GM19328 (cell line): ENCODE results near the gene SYNDIG1.

Experiments used
- ATAC-seq: cut with Tn5 transposase; IDR thresholded peaks from one replicate; pipeline ENCODE4 v1.9.1; 2021; ENCODE audit warnings: mild to moderate bottlenecking, moderate library complexity; ENCODE audit not compliant: unreplicated experiment

SYNDIG1 gene

DNA sequence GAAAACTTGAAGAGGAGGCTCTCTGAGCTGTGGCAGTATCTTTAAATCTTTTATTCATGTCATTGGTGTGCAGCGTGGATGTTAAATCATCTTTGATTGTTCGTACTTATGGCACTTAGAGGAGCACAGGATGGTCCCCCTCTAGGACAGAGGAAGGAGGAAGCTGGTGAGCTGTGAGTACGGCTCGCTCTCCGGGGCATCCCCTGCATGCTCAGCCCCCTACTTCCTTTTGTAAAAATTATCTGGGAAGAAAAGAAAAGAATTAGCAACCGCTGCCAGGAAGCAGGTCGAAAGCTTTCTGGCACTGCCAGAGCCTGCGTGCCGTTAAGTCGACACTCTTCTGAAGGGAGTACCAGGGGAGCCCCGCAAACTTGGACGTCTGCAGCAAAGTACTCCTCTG, 158.5 kb downstream of the SYNDIG1 start:
- no peak for ATAC-seq

DNA sequence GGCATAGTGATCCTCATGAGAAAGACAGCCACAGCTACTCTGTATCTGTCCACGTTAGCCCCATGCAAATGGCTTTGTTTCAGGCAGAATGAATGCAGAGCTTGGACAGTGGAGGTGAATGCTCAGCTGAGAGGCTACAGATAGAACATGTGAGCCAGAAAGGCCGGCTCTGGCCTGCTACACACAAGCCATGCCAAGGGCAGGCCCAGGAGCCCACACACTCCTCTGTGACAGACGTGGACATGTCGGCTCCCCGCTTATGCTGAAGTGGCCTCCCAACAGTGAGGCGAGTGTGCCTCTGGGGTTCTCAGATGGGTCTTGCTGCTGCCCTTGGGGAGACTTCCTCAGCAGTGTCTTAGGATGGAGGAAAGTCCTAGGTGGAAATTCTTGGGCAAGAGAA, 159.6 kb downstream of the SYNDIG1 start:
- ATAC-seq = no peak

DNA sequence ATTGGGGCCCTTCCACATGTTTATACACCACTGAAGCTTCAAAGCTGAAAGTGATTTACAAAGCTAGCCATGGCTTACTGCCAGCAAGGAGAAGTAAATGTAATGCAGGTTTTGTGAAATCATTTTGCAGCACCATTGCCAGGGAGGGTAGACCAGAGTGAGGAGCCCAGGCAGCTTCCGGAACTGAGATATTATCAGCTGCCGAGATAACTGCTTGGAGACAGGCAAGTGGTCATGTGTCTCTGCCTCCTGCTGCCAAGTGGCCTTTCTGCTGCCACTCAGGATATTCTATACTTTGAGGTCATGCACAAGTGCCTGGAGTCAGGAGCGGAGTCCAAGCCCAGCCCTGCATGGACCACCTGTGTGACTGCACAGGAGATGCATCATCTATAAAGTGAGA, 160.2 kb downstream of the SYNDIG1 start:
- no peak for ATAC-seq

DNA sequence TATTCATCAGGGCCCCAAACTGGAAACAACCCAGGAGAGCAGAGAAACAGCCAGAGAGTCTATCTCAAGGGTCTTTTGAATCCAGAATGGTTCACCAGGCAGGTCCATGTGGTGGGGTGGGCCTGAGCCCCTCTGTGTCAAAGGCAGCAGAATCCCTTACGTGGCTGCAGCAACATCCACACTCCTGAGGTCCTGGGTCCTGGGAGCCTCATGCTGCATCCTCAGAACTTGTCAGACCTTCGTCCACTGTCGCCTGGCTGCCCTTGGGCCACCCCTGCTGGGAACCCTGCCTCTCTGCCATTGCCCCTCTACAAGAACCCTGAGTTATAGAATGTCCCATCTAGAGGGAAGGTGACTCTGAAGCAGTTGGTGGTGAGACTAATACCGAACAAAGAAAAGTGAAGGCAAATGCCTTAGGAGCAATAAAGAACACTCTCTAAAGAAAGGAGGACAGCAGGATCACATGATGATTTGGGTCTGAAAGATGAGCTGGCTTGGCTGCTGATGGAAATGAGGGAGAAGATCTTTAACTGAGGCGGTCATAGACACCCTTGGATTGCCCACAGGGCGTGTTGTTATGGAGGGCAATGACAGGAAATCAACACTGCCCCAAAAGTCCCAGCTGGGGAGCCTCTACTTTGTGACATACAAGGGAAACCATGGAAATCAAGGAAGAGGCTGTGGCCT, 161.2 kb downstream of the SYNDIG1 start:
- no peak for ATAC-seq

DNA sequence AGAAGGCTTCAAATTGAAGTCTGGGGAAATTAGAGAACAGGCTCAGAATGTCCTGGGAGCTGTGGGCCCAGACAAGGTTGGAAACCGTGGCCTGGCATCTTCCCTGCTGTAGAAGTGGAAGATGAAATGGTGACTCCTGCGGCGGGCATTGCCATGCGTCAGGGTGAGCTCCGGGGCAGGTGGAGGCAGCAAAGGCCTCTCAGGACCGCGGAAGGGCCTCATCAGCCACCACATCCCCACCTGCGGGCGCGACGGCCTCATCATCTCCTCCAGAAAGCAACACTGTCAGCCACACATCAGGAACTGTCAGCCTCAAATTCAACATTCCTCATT, 161.7 kb downstream of the SYNDIG1 start:
- no peak for ATAC-seq

DNA sequence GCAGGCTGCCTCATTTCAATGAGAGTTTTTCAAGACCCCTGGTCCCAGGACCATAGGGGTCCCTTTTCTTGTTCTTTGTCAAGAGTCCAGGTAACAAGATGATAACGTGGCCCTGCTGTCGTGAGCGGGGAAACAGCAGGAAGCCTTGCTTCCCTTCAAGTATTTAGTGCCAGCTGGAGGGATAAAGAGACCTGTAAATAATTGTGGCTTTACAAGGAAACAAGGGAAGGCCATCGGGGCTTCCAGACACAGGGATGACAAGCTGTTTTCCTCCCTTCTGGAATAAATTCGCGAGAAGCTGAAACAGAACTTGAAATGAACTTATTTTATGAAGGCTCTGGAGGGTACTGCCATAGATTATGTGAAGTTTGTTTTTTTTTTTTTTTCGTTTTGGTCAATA, 163.2 kb downstream of the SYNDIG1 start:
- ATAC-seq = no peak

DNA sequence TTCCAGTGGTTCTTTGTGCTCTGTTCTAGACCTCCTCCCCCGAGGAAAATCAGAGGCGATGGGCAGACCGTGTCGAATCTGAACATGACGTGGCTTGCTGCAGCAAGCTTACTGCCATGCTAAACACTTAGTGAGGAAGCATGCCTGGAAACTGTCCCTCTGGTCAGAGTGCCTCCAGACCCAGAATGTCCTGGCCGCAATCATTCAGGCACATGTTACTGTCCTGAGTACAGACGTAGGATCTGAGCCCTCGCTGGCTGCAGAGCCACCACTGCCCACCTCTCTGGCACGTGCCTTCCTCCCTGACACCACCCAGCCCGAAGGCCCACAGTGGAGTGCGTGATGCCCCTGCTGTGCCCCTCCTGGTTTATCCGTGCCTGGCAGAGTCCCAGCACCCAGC, 163.6 kb downstream of the SYNDIG1 start:
- ATAC-seq = no peak

DNA sequence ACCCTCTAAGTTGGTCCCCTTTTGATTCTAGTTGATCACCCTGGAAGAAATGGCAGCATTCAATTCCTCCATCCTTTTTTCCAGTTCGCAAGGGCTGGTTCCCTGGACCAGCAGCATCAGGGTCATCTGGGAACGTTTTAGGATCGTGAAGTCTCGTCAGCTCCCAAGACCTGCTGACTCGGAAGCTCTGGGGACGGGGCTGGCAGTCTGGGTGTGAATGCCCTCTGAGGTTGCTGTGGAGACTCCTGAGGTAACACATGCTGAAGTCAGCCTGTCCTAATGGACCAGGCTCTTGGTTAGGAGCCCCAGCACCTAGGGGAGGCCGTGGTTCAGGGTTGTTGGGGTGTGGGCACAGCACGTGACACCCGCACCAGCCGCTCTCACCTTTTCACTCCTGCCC, 164.1 kb downstream of the SYNDIG1 start:
- no peak for ATAC-seq

DNA sequence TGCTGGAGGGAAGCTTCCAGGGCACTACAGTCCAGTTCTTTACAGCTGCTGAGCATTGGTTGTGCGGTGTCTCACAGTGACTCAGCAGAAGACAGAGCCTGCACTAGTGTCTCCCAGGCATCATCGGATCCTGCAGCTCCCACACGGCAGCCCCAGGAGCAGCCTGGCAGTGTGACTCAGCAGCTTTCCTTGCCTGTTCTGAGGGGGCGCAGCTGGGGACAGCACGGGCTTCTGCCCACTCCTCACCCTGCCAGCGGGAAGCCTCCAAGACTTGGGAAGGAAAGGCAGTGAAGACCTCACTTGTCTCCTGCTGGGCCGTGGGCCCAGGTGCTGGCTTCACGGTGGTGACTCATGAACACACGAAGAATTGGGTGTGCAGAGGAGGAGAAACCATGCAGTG, 165.4 kb downstream of the SYNDIG1 start:
- no peak for ATAC-seq

DNA sequence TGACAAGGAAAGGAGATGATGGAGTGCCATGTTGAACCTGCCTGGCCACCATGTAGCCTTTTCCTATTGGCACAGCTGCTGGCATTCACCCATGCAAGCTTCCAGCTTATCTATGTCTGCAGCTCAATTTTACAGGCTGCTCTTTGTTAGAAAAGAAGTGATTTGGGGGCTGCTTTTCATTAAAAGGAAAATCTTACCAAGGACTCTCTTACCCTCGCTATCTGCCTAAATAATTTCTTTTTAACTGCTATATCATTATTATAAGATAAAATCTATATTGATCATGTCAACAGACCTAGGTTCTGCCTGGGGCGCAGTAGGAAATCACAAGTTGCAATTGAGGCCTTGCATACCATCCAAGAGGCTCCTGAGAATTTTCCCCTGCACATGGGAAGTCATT, 167.2 kb downstream of the SYNDIG1 start:
- ATAC-seq = no peak

DNA sequence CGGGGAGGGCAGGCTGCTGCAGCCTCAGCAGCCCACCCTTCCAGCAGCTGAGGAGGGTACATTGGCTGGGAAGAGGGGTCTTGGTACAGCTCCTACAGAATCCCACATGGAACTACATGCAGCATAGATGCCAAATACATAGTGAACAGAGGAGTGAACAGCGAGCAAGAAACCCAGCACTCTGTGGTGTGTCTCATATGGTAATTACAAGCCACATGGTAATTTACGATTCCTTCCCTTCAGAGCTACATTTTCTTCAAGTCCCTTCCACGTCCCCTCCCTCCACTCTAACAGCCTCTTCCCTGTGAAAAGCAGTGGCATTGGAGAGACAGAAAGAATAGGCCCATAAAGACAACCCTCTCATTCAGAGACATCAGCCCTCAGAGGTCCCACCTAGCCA, 167.7 kb downstream of the SYNDIG1 start:
- ATAC-seq = no peak

DNA sequence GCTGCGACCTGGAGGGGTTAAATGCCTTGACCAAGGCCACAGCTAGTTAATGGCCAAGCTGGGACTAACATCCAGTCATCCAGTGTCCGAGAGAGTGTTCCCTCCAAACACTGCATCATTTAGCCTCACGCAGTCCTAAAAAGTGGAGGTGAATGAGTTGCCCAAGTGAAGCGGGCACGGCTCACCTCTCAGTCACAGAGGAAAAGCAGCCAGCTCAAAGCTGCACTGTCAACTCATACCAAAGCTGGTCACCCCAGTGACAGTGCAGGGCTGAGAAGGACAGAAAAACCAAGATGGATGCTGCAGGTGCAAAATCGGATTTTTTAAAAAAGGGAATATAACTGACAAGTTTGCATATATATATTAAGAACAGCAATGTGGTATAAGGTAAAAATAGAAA, 168.5 kb downstream of the SYNDIG1 start:
- ATAC-seq = no peak

DNA sequence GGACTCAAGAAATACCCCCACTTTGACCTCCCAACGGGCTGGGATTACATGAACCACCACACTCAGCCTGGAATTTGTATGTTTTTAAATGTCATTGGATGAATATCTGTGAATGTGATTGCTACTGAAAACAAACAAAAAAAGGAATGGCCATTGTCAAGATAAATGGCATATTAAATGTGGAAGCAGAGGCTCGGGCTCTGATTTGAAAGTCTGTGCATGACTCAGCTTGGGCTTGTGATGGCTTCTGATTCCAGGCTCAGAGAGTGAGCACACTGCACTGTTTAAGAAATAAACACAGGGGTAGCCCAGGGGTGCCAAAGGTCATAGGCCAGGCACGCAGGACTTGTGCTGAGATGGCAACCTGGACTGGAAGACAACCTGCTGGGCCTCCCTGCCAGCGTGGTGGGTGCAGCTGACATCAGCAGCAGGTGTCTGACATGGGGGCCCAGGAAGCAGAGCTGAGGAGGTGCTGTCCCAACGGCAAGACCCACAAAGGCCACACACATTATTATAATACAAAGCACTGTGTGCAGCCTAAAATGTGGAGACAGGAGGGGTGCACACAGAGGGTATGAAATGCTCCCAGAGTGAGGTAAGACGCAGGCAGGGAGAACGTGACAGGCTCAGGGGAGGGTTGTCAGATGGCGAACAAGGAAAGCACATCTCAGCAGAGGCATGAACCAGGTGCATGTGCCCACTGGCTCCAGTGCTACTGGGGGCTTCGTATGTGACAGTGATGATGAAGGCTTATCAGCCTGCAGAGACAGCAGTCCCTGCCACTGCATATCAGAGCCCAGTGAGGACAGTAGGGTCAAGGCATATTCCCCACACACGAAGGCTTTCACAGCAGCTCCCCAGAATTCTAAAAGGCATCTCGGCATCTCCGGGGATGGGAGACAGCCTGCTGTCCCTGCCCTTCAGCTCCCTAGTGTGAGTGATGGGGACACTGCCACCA, 169.4 kb downstream of the SYNDIG1 start:
- no peak for ATAC-seq

DNA sequence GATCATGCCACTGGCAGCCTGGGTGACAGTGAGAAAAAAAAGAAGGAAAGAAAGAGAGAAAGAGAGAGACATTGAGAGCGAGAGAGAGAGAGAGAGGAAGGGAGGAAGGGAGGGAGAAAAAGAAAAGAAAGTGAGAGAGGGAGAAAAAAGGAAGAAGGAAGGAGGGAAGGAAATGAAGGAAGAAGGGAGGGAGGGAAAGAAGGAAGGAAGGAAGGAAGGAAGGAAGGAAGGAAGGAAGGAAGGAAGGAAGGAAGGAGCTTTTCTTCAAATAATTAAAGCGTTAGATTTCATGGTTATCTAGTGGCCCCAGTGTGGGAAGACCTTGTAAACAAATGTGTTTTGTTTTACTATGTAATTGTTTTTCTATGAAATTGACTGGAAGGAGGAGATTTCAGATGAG, 170.8 kb downstream of the SYNDIG1 start:
- no peak for ATAC-seq

DNA sequence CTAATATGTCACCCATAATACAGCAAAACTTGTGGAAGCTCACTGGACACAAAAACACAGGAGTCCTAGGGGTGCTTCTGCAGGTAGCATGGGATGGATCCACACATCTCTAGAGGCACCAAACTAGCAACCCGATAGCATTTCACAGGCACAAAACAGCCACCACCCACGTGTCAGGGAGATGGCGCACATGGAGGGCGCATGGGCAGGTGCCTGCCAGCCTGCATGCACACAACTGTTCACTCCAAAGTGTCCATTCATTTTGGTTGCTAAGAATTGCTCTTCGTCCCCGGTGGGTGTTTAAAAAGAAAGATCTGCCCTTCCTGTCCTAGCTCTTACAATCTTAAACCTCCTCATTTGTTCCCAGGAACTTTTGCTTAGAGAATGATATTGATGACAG, 171.3 kb downstream of the SYNDIG1 start:
- ATAC-seq = no peak

DNA sequence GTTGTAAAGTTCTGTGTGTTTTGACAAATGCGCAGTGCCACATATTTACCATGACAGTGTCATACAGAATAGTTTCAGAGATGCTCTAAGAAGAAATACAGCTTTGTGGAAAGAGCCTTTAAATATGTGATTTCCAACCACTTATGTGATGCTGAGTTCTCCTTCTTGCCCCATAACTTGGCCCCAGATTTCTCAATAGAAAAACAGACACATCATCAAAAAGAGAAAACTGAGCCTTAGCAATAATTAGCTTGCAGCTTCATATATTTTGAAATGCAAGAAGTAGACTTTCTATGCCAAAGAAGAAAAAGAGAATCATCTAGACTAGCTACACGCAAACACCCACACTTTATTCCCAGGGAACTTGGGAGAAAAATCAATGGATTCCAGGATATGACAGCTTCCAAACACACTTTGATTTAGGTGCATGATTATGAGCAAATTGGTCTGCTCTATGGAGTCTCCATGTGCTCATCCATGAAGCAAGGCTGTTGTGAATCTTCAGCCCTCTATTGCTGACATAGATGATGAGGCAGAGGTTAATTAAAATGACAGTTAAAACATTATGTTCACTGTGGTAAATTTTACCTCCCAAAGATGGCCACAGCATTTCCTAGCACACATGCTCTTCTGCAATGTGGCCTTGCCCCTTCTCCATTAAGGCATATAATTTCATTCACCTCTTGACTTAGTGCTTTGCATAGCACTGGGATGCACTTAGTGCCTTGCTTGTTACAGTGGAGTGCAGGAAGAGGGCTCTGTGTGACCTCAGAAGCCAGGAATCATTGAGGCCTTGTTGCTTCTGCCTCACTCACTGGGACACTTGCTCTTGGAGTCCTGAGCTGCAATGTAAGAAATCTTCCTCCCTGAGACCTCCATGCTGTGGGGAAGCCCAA, 174.6 kb downstream of the SYNDIG1 start:
- ATAC-seq = no peak

DNA sequence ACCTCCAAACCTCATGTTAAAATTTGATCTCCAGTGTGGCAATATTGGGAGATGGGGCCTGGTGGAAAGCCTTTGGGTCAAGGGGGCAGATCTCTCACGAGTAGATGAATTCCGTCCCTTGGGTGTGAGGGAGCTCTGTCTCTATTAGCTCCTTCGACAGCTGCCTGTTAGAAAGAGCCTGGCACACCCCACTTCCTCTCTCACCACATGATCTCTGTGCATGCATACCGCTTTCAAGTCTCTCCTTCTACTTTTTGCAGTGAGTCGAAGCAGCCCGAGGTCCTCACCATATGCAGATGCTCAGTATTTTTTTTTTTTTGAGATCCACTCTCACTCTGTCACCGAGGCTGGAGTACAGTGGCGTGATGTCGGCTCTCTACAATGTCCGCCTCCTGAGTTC, 176.9 kb downstream of the SYNDIG1 start:
- no peak for ATAC-seq

DNA sequence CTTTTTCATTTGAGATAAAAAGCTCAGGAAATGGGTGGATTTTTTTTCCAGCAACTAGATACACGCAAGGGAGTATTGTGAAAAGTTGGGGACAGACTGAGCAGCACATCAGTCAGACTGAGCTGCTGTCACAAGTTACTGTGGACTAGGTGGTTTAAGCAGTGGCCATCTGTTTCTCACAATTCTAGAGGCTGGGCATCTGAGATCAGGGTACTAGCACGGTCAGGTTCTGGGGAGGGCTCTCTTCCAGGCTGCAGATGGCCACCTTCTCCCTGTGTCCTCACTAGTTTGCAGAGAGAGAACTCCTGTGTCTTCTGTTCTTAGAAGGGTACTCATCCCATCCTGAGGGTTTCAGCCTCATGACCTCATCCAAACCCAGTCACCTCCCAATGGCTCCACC, 178.3 kb downstream of the SYNDIG1 start:
- ATAC-seq = no peak

DNA sequence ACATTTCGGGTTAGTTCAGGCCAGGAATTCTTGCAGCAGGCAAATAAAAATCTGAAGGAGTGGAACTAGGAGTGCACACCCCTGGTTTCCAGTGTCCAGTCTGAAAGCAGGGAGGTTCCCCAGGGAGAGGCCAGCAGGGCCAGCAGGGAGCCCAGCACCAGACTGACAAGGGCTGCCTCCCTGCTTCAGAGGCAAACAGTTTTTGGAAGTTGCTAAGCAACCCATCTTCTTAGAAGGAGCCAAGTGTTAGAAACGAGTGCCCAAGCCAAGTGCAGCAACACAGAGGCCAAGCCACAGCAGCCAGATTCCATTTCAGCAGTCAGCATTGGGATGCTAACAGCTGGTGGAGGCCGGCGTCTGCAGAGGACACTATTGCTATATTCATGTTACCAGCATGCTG, 179.1 kb downstream of the SYNDIG1 start:
- no peak for ATAC-seq

DNA sequence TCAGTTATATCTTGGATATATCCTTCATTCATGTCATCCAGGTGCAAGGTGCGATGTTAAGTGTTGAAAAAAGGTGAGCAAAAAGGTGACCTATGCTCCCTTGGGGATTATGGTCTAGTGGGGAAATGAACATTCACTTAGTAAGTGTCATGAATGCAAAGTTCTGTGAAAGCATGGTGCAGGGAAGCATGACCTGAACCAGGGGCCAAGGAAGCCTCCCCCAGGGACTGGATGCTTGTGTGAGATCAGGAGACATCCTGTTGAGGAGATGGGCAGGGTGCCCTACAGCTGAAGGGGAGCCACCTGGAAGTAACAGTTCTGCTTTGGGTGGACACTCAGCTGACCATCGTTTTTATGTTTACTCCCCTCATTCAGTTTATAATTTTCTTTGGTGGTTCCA, 179.5 kb downstream of the SYNDIG1 start:
- ATAC-seq = no peak

DNA sequence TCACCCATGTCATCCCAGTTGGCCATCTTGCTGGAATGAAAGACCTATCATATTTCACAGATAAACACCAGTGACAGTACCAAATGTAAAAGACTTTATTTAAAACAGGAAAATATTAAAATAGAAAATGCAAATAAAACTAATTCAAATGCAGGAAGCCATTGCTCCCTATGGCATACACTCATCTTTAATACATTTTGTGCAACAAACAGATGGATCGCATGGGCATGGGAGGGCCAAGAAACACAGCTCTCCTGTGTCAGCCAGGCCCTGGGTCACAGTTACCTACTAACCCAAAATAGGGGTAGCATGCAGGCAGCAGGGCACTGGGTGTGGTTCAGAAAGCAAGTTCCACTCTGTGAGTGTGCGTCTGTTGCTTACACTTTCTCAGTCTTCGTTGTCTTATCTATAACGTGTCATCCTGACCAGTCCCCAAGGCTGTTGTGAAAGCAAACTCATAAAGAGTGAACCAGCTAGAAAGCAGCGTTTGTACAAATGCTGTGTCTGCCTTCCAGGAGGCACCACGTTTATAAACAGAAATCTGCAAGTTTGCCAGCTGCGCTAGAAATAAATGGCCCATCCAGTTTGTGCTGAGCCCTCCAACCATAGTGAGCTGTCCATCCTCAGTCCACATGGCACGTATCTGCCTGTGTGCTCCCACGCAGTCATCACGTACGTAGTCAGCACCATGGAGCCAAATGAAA, 180.5 kb downstream of the SYNDIG1 start:
- ATAC-seq = no peak
